CD4-positive, alpha-beta T cell treated with Interleukin-1 beta for 1 hour (primary cell): ENCODE measurements around the gene UFC1.

Source experiments
- DNase-seq, 2 donors: peaks; one replicate each; pipeline ENCODE4 v3.0.0-alpha.2; 2020 to 2022

The UFC1 gene

GRCh38 chr1:161172349-161172748 lies 18.6 kb downstream of the UFC1 start:
- no peak for DNase-seq

- DNase-seq: no peak
Measured at GRCh38 chr1:161172776-161173376, 19.1 kb downstream of the UFC1 start.

GRCh38 chr1:161173711-161174110 lies 19.9 kb downstream of the UFC1 start:
- DNase-seq: no peak

- no peak for DNase-seq
Measured at GRCh38 chr1:161174911-161175310, 21.1 kb downstream of the UFC1 start.

DNA sequence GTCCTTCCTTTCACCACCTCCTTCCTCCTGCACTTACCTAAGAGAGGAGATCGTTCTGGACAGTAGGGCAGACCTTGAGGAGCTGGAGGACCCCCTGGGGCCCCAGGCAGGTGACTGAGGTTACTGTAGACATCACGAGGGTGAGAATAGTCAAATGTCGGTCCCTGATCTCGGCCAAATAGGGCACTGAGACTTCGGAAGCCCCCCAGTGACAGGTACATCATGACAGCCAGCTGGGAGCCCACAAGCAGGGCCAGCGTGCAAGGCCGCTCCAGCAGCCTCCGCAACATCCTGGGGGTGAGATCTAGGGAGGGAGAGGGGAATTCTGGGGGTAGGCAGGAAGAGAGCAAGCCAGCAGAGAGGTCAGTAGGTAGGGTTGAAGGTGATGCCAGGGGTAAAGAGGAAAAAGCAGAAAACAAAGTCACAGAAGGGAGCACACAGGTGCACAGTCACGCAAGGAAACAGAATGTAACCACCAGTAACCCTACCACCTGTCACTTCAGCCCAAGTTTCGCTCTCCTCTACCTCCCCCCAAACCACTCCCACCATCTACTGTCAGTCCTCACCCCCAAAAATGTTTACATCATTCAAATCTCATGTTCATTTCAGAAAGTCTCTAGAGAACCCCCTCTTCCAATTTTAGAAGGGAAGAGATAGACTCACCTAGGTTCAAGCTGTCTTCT lies 22.1 kb downstream of the UFC1 start:
- DNase-seq: no peak

- no peak for DNase-seq
Measured at GRCh38 chr1:161176468-161177111, 22.8 kb downstream of the UFC1 start.

DNA sequence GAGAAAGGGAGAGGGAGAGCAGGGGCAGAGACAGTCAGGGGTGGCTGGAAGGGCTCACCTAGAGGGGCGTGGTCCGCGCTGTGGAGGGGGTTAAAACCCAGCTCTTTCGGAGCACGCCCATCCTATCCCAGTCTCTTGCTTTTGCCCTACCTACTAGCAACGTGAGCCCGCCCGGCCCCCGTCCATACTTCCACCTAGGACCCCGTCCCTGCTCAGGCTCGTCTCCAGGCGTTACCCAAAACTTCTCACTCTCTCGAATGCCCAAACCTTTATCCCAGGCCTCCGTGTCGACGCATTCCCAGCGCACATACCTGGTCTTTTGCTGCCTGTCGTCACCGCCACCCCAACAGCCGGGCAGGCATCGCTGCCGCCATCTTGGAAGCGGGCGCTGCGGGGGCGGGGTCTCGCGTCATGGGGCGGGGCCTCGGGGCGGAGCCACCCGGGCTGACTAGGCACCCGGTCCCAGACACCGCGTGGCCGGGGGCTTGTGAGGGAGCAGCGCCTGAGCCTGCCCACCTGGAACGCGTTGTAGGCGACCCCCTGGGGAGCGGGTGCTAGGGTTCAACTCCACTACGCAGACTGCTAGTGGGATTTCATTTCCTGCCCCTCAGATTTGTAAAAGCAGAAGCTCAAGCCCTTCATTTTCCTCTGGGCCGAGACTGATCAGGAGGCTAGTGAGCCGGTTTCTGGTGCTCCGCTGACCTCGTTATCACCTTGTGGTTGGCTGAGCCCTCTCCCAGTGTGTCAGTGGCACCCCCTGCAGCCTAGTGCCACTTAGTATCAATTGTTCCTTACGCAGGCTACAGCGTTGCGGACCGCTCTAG lies 23.5 kb downstream of the UFC1 start, which contains the start of gene B4GALT3:
B4GALT3 (minus strand) TSS at position 396 of the 824 bp plus-strand sequence. CDS start 1,447 bp downstream, outside the sequence.
- DNase-seq: peak; percentile 90 to 93

GRCh38 chr1:161177936-161178244 lies 24.1 kb downstream of the UFC1 start:
- no peak for DNase-seq

- DNase-seq: no peak
Measured at GRCh38 chr1:161179698-161180097, 25.9 kb downstream of the UFC1 start.

DNA sequence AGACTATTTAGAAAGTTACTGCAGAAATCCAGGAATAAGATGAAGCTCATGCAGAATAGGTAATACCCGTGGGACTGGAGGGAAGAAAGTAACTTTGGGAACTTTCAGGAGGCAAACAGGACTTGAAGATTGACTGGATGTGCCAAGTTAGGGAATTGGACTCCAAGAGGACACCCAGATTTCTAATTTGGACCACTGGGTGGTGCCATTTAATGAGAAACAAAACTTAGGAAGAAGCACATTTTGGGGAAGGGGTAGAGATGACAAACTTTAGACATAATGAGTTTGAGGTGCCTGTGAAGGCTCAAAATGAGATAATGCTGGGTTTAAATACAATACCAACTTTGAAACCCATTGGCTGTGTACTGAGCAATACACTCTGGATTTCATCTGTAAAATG lies 26.9 kb downstream of the UFC1 start:
- DNase-seq: no peak

DNA sequence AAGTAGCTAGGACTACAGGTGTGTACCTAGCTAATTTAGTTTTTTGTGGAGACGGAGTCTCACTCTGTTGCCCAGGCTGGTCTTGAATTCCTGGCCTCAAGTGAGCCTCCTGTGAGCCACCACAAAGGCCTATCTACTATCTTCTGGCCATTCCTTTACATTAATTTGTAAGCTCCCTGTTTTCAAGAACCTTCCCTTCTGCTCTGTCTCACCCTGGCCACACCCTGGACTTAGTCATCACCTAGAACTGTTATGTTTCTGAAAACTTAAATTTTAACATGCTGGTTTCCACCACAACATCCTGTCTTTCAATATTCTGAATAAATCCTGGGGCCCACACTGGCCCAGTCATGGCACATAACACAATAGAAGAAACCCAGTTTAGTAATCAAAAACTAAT lies 28.4 kb downstream of the UFC1 start:
- peak; percentile 68 to 74 for DNase-seq

DNA sequence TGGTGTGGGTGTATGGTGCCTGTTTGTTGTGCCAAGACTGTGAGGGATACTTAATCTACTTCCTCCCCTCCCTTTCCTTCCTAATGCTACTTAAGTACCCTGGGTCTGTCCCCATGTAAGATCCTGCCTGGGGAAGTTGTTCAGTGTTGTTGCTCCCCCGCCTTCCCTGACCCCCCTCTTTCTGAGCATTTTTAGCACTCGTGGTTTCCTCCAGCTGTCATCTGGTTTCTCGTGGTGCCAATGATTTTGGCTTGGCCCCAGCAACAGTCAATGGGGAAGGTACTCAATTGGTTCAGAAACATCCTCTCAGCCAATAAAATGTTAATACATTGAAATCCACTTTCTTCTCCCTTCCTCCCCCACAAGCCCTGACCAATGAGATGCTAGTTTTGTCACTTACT lies 31.5 kb downstream of the UFC1 start:
- peak; percentile 87 to 91 for DNase-seq

DNA sequence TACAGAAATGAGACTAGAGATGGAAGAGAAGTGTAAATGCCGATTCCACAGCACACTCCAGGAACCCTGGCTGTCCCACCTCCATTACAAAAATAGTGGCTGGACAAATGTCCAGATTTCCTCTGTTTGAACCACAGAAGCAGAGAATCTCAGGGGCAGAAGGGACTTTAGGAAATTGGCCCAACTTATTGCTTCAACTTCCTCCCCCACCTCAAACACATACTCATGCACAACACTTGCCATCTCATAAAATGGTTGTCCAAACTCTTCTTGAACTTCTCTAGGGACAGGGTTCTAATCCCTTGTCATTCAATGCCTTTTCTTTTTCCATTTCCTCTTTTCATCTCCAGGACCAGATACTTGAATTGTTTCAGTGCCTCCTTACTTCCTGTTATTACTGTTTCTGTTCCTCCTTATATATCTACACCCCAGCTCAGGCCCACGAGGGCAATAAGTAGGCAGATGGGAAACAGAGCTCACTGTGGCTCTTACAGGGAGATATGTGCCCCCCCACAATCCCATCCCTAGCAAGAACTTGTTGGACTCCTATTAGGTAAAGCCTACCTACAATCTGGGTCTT lies 32.0 kb downstream of the UFC1 start:
- DNase-seq: peak in 1 of 2 donors; percentile 46

GRCh38 chr1:161187311-161187710 lies 33.5 kb downstream of the UFC1 start:
- no peak for DNase-seq

DNA sequence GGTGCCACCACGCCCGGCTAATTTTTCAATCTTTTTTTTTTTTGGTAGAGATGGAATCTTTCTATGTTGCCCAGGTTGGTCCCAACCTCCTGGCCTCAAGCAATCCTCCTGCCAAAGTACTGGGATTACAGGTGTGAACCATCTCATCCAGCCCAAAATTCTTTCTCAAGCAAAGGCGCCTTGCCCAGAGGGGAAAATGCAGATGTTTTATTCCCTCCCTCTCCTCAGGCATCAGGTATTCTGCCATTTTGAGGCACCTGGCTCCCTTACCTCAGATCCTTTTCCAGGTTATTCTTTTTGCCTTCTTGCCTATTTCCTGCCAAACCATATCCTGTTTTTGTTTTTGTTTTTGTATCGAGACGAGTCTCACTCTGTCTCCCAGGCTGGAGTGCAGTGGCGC lies 34.6 kb downstream of the UFC1 start:
- DNase-seq: no peak

- DNase-seq: no peak
Measured at GRCh38 chr1:161189036-161189435, 35.3 kb downstream of the UFC1 start.

DNA sequence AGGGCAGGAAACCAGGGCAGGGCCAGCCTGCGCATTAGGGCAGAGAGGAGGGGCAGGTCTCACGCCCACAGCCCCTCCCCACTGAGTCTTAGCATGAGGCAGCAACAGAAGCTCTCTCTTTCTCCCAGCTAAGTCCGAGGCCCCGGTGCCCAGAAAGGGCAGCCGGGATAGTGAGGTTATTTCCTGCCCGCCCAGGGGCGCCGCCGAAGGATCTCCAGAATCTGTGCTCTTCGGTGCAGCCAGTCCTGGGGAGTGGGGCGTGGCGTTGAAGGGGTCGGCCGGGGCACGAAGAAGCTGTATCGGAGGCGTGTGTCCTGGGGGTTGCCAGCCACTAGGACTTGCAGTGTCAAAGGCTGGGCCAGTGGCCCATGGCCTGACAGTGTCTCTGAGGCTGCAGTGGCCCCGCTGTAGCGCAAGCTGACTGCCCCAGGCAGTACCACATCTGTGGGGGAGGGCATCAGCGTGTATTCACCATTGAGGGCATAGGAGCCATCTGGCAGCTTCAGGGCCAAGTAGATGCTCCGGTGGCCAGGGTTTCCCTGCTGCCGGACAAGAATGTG lies 37.3 kb downstream of the UFC1 start:
- DNase-seq: no peak

- DNase-seq: no peak
Measured at GRCh38 chr1:161191971-161192370, 38.2 kb downstream of the UFC1 start.

GRCh38 chr1:161192476-161193465 lies 39.0 kb downstream of the UFC1 start:
- peak; percentile 78 to 81 for DNase-seq

GRCh38 chr1:161193561-161194235 lies 39.9 kb downstream of the UFC1 start:
- DNase-seq: no peak

- no peak for DNase-seq
Measured at GRCh38 chr1:161195171-161195570, 41.4 kb downstream of the UFC1 start.
